Endothelial cell of umbilical vein (primary cell): ENCODE results near the gene CSMD2.

Experiments used
- EZH2 ChIP-seq: IDR thresholded peaks from 2 replicates; pipeline ENCODE4 v1.6.1; 2012; ENCODE audit warnings: borderline replicate concordance, low read depth, mild to moderate bottlenecking, moderate library complexity, low read length, inconsistent platforms; ENCODE audit not compliant: severe bottlenecking
- FOS ChIP-seq: IDR thresholded peaks from 2 replicates; pipeline ENCODE4 v1.6.1; 2011; ENCODE audit warnings: mild to moderate bottlenecking, low read length, moderate library complexity, borderline replicate concordance; ENCODE audit not compliant: insufficient read depth
- JUN ChIP-seq: IDR thresholded peaks from 2 replicates; pipeline ENCODE4 v1.6.1; 2011; ENCODE audit warnings: borderline replicate concordance, low read depth; ENCODE audit not compliant: insufficient read length, insufficient read depth
- MYC ChIP-seq: IDR thresholded peaks from one replicate; pipeline ENCODE4 v1.6.1; 2011; ENCODE audit warnings: mild to moderate bottlenecking, low read depth, low read length
- POLR2A ChIP-seq: IDR thresholded peaks from 2 replicates; pipeline ENCODE4 v1.6.1; 2012; ENCODE audit warnings: low read depth, mild to moderate bottlenecking, control low read depth, low read length
- POLR2AphosphoS5 ChIP-seq: IDR thresholded peaks from 2 replicates; pipeline ENCODE4 v1.6.1; 2012; ENCODE audit warnings: low read depth, mild to moderate bottlenecking, control low read depth, low read length, moderate library complexity; ENCODE audit not compliant: insufficient read depth
- TF ChIP-seq, protein P1 (sequence below), 2 donors: IDR thresholded peaks; 1 replicate in 1 of 2; 2 replicates in 1 of 2; pipeline ENCODE4 v1.5.1; 2011; ENCODE audit warnings: low read length in 2 of 2, mild to moderate bottlenecking in 2 of 2, moderate library complexity in 2 of 2, control low read depth in 1 of 2, inconsistent platforms in 1 of 2, low read depth in 1 of 2; ENCODE audit not compliant: insufficient read depth in 1 of 2; ENCODE audit errors: extremely low read depth in 1 of 2
- TF ChIP-seq, protein P2 (sequence below): IDR thresholded peaks from 2 replicates; pipeline ENCODE4 v1.6.1; 2011; ENCODE audit not compliant: insufficient read depth, insufficient read length

DNA sequence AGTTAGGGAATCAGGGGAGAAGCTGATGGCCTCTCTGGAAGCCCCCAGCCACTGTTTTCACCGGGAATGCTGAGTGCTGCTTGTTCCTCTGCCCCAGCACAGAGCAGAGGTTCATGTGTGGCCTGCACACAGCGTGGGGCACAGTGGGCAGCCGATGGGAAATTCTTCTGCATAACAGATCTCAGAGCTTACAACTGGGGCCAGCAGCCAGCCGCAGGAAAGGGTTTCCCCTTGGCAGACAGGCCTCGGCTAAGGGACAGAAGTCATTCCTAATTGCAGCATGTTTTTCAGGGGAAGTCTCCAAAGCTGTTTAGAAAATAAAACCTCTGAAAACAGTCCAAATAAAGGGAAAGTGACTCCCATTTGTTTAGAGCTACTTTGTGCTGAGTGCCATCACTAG lies 278.5 kb downstream of the CSMD2 start:
- TF ChIP-seq, protein P1, sequence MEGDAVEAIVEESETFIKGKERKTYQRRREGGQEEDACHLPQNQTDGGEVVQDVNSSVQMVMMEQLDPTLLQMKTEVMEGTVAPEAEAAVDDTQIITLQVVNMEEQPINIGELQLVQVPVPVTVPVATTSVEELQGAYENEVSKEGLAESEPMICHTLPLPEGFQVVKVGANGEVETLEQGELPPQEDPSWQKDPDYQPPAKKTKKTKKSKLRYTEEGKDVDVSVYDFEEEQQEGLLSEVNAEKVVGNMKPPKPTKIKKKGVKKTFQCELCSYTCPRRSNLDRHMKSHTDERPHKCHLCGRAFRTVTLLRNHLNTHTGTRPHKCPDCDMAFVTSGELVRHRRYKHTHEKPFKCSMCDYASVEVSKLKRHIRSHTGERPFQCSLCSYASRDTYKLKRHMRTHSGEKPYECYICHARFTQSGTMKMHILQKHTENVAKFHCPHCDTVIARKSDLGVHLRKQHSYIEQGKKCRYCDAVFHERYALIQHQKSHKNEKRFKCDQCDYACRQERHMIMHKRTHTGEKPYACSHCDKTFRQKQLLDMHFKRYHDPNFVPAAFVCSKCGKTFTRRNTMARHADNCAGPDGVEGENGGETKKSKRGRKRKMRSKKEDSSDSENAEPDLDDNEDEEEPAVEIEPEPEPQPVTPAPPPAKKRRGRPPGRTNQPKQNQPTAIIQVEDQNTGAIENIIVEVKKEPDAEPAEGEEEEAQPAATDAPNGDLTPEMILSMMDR (IDR thresholded peaks at IDR 0.05; ENCODE audit: extremely low read depth in 1 of 2, insufficient read depth in 1 of 2, low read depth in 1 of 2, low read length in 2 of 2), result no peak
- no peak for TF ChIP-seq POLR2A
- no peak for TF ChIP-seq POLR2AphosphoS5
- TF ChIP-seq EZH2, result no peak
- no peak for TF ChIP-seq JUN
- TF ChIP-seq MYC, result no peak
- no peak for TF ChIP-seq FOS
- TF ChIP-seq, protein P2, sequence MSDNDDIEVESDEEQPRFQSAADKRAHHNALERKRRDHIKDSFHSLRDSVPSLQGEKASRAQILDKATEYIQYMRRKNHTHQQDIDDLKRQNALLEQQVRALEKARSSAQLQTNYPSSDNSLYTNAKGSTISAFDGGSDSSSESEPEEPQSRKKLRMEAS, result no peak
